Loucy (cell line): ENCODE measurements around the gene TTLL5.

Experiments
- EZH2phosphoT487 ChIP-seq: fragments of 200-600 bp; IDR thresholded peaks from 2 replicates; pipeline ENCODE4 v1.6.1; 2018; ENCODE audit warnings: antibody characterized with exemption, mild to moderate bottlenecking, moderate library complexity, borderline replicate concordance
- TF ChIP-seq, protein P1 (sequence below): fragments of 200-600 bp; sonication (generic); conservative IDR thresholded peaks from 2 replicates; pipeline ENCODE4 v1.5.1; 2014; ENCODE audit warnings: mild to moderate bottlenecking, antibody characterized with exemption, low read length

DNA sequence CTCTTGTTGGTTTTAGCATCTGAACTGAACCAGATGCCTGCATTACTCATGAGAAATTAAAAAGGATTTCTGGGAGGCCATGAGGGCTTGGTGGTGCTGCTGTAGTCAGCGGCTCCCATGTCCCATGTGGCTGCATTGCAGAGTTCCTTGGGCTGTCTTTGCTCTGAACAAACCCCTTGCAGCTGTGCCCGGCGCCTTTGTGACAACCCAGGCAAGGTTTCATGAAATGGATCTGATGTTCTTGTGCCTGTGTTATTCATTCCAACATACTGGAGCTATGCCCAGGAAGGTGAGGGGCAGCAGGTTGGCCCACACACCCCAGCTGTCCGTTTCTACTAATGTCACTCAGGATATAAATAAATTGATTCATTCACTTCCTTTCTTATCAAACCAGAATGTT is 280.0 kb downstream of the TTLL5 start:
- TF ChIP-seq, protein P1, sequence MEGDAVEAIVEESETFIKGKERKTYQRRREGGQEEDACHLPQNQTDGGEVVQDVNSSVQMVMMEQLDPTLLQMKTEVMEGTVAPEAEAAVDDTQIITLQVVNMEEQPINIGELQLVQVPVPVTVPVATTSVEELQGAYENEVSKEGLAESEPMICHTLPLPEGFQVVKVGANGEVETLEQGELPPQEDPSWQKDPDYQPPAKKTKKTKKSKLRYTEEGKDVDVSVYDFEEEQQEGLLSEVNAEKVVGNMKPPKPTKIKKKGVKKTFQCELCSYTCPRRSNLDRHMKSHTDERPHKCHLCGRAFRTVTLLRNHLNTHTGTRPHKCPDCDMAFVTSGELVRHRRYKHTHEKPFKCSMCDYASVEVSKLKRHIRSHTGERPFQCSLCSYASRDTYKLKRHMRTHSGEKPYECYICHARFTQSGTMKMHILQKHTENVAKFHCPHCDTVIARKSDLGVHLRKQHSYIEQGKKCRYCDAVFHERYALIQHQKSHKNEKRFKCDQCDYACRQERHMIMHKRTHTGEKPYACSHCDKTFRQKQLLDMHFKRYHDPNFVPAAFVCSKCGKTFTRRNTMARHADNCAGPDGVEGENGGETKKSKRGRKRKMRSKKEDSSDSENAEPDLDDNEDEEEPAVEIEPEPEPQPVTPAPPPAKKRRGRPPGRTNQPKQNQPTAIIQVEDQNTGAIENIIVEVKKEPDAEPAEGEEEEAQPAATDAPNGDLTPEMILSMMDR, result no peak
- TF ChIP-seq EZH2phosphoT487, result no peak
